ENCODE results near the gene TMEM231. TPM values are rescaled to one million over a fixed set of nuclear protein-coding genes. Genes with fewer than 3 reads are reported as not detected.
"Not testable (repeated sequence)": the region's sequence is repeated elsewhere in the genome, so short reads cannot be mapped to it uniquely, and the experiment has no call there.

Gene TMEM231
- total and polyA plus RNA-seq, 2 experiments from 2014 or later, result 17.1 to 20.3 TPM

DNA sequence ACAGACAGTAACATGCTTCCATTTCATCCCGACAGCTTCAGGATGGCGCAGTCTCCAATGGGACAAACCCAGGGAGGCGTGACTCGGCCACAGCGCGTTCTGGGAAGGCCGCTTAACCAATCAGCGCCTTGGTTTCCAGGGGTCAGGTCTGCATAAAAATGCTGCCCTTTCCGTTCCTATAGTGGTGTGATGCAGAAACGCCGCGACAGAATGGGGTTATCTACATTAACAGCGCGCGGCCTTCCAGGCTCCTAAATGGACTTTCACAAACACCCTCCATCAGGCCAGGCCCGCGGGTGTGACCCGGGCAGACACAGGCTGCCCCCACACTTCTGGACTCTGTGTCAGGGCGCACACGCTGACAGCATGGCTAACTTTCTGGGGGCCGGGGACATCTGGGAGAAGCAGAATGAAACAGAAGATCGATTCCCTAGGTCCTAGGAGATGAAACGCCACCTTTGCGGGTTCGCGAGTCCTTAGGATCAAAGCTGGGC lies 792 bp downstream of the TMEM231 start:
- Histone ChIP-seq H3K36me3 (no peaks in the 10 kb centered on the region), H3K27me3 (no peaks in the 10 kb centered on the region), H3K4me1 (ENCODE audit: low read depth) (peaks cover 28% of the 10 kb centered on the region), H3K4me3 (peak overlapping the region; percentile 57), H3K27ac (peak overlapping the region; percentile 35), H3K9me3 (ENCODE audit: low read depth) (no peaks in the 10 kb centered on the region)
- DNase-seq (ENCODE audit: low read depth in 1 of 2, low spot score in 1 of 2), result peak; percentile 94 to 95
- TF ChIP-seq, protein P1, sequence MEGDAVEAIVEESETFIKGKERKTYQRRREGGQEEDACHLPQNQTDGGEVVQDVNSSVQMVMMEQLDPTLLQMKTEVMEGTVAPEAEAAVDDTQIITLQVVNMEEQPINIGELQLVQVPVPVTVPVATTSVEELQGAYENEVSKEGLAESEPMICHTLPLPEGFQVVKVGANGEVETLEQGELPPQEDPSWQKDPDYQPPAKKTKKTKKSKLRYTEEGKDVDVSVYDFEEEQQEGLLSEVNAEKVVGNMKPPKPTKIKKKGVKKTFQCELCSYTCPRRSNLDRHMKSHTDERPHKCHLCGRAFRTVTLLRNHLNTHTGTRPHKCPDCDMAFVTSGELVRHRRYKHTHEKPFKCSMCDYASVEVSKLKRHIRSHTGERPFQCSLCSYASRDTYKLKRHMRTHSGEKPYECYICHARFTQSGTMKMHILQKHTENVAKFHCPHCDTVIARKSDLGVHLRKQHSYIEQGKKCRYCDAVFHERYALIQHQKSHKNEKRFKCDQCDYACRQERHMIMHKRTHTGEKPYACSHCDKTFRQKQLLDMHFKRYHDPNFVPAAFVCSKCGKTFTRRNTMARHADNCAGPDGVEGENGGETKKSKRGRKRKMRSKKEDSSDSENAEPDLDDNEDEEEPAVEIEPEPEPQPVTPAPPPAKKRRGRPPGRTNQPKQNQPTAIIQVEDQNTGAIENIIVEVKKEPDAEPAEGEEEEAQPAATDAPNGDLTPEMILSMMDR (IDR thresholded peaks at IDR 0.05; ENCODE audit: low read depth, low read length), result no peak

DNA sequence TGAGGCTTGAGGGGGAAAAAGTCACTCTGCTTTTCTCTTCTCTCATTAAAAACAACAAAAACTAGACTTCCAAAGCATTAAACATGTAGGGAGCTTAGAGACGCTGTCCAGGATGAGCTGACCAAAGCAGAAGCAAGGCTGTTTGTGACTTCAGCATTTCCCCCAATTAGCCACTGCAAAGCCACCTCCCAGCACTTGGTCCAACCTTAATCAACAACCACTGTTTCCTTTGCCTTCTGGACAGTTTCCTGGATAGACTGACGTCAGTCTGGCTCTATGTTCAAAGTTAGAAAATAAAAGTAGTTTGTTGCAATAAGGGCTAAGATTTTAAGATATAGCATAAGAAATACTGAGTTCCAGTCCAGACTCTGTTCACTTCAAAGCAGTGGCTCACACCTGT lies 3.1 kb downstream of the TMEM231 start:
- Histone ChIP-seq H3K27ac (no peak overlapping the region), H3K4me1 (ENCODE audit: low read depth) (peaks cover 9% of the 10 kb centered on the region), H3K9me3 (ENCODE audit: low read depth) (no peaks in the 10 kb centered on the region), H3K27me3 (no peaks in the 10 kb centered on the region), H3K36me3 (no peaks in the 10 kb centered on the region), H3K4me3 (no peak overlapping the region)
- no peak for DNase-seq (ENCODE audit: low read depth in 1 of 2, low spot score in 1 of 2)
- TF ChIP-seq, protein P1 (IDR thresholded peaks at IDR 0.05; ENCODE audit: low read depth, low read length), result no peak

DNA sequence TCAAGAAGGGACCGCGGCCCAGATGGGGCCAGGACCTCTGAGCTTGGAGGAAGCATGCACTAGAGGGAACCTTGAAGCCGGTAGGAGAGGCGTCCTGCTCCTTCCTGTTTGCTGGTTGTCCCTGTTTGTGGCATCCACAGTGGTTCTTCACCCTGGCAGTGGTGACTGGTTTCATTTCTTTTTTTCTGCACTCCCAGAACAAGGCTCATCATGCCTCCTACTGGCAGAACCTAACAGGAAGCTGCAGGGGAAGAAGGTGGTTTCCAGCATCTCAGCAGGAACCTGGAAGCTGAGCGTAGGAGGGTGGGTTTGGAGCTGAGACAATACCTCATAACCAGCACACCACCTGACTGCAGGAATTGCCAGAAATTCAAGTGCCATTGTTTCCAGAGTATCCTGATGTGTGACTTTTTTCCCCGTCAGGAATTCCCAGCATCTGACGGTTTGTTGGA lies 5.8 kb downstream of the TMEM231 start:
- no peaks in the 10 kb centered on the region for H3K27me3 ChIP-seq
- H3K9me3 ChIP-seq (ENCODE audit: low read depth), result no peaks in the 10 kb centered on the region
- peak in 1 of 2 donors; percentile 38 for DNase-seq (ENCODE audit: low read depth in 1 of 2, low spot score in 1 of 2)
- TF ChIP-seq, protein P1 (IDR thresholded peaks at IDR 0.05; ENCODE audit: low read depth, low read length), result peak; percentile 43
- H3K27ac ChIP-seq, result no peak overlapping the region
- H3K4me3 ChIP-seq, result no peak overlapping the region
- H3K36me3 ChIP-seq, result no peaks in the 10 kb centered on the region
- H3K4me1 ChIP-seq (ENCODE audit: low read depth), result peaks cover 5% of the 10 kb centered on the region

DNA sequence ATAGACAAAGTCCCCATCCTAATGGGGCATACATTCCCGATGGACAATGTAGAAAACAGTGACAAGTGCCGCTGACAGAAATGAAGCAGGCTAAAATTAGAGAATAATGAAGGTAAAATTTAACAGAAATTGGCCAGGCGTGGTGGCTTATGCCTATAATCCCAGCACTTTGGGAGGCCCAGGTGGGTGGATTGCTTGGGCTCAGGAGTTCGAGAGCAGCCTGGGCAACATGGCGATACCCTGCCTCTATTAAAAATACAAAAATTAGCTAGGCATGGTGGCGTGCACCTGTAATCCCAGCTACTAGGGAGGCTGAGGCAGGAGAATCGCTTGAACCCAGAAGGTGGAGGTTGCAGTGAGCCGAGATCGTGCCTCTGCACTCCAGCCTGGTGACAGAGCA lies 7.6 kb downstream of the TMEM231 start:
- not testable (repeated sequence) for H3K4me3 ChIP-seq; H3K27ac ChIP-seq; H3K9me3 ChIP-seq (ENCODE audit: low read depth); H3K27me3 ChIP-seq; DNase-seq (ENCODE audit: low read depth in 1 of 2, low spot score in 1 of 2); H3K36me3 ChIP-seq; H3K4me1 ChIP-seq (ENCODE audit: low read depth)

DNA sequence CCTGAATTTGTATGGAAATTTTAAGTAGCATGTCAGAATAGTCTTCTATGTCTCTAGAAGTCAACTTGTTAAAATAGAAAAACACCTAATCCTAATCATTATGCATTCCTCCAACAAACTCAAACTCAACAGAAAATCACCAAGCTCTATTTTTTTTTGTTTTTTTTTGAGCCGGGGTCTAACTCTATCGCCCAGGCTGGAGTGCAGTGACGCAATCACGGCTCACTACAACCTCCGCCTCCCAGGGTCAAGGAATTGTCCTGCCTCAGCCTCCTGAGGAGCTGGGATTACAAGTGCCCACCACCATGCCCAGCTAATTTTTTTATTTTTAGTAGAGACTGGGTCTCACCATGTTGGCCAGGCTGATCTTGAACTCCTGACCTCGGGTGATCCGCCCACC lies 9.8 kb downstream of the TMEM231 start:
- H3K9me3 ChIP-seq (ENCODE audit: low read depth), result no peaks in the 10 kb centered on the region
- no peaks in the 10 kb centered on the region for H3K4me1 ChIP-seq (ENCODE audit: low read depth)
- no peaks in the 10 kb centered on the region for H3K27me3 ChIP-seq
- no peak overlapping the region for H3K27ac ChIP-seq
- TF ChIP-seq, protein P1 (IDR thresholded peaks at IDR 0.05; ENCODE audit: low read depth, low read length), result no peak
- DNase-seq (ENCODE audit: low read depth in 1 of 2, low spot score in 1 of 2), result no peak
- no peaks in the 10 kb centered on the region for H3K36me3 ChIP-seq
- no peak overlapping the region for H3K4me3 ChIP-seq

DNA sequence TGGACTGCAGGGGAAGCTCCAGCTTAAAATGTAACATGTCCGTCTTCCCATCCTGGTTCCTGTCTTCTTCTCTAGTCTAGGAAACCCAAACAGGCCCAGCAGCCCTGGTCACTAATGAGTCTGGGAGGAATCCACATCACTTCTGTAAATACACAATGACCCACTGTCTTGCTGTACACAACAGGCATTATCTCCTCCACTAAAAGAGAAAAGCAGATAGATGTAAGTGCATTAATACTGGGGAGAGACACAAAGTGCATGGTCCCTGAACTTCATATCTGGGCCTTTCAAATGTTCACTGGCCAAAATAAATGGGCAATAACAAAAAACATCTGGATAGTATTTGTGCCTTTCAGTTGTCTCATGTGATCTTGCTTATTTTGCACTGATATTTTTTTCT lies 10.2 kb downstream of the TMEM231 start:
- H3K9me3 ChIP-seq (ENCODE audit: low read depth); H3K4me1 ChIP-seq (ENCODE audit: low read depth); DNase-seq (ENCODE audit: low read depth in 1 of 2, low spot score in 1 of 2); H3K27ac ChIP-seq; H3K36me3 ChIP-seq; H3K27me3 ChIP-seq; H3K4me3 ChIP-seq: not testable (repeated sequence)

DNA sequence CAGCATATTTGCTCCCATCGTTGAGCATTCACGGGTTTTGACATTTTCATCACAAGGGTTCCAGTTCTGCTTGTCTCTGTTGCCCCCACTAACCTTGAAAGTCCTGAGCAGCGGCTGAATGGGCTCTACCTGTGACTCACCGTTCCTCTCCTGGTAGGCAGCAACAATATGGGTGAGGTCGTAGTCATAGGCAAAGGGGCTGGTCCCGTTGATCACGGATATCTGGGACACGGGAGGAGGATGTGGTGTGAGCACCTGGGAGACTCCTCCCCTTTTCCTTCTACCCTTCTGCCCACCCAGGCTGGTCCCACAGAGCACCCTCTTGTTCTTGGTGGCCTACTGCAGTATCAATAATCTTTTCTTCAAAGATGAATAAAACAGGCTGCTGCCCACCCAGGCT lies 13.6 kb downstream of the TMEM231 start:
- H3K9me3 ChIP-seq (ENCODE audit: low read depth); H3K27ac ChIP-seq; H3K36me3 ChIP-seq; DNase-seq (ENCODE audit: low read depth in 1 of 2, low spot score in 1 of 2); H3K4me3 ChIP-seq; H3K27me3 ChIP-seq; H3K4me1 ChIP-seq (ENCODE audit: low read depth): not testable (repeated sequence)

Measured in cardiac muscle cell (in vitro differentiated cells and primary cell).